ENCODE data around the gene MLLT1.

MLLT1 gene

GRCh38 chr19:6187374-6187773 is 92.4 kb downstream of the MLLT1 start:
- H3K4me3 Mint-ChIP-seq, result no peak overlapping the region
- peaks cover 10 to 20% of the 10 kb centered on the region in 2 donors for H3K36me3 Mint-ChIP-seq
- no peak overlapping the region for H3K27ac Mint-ChIP-seq
- H3K9me3 Mint-ChIP-seq, result peaks cover 9 to 14% of the 10 kb centered on the region in 2 donors
- no peak for DNase-seq
- H3K4me1 Mint-ChIP-seq, result no peaks in the 10 kb centered on the region
- peaks cover 9 to 32% of the 10 kb centered on the region in 2 donors for H3K27me3 Mint-ChIP-seq
- ATAC-seq (replicated peaks), result no peak

GRCh38 chr19:6185835-6186834 is 93.6 kb downstream of the MLLT1 start:
- no peak for DNase-seq
- Mint-ChIP-seq H3K9me3 (peaks cover 9 to 13% of the 10 kb centered on the region in 2 donors), H3K4me1 (peaks cover 0 to 2% of the 10 kb centered on the region in 2 donors), H3K4me3 (no peak overlapping the region), H3K27ac (no peak overlapping the region), H3K27me3 (peaks cover 10 to 33% of the 10 kb centered on the region in 2 donors), H3K36me3 (peaks cover 2 to 11% of the 10 kb centered on the region in 2 donors)
- ATAC-seq (replicated peaks), result no peak

- peaks cover 12 to 37% of the 10 kb centered on the region in 2 donors for H3K27me3 Mint-ChIP-seq
- H3K27ac Mint-ChIP-seq, result no peak overlapping the region
- H3K9me3 Mint-ChIP-seq, result peaks cover 9 to 12% of the 10 kb centered on the region in 2 donors
- DNase-seq, result no peak
- H3K4me1 Mint-ChIP-seq, result peaks cover 0 to 2% of the 10 kb centered on the region in 2 donors
- ATAC-seq (replicated peaks), result no peak
- H3K4me3 Mint-ChIP-seq, result no peak overlapping the region
- peaks cover 0 to 5% of the 10 kb centered on the region in 2 donors for H3K36me3 Mint-ChIP-seq
These were observed 94.5 kb downstream of the MLLT1 start for GRCh38 chr19:6185093-6185834.

GRCh38 chr19:6181119-6181518 is 98.7 kb downstream of the MLLT1 start:
- Mint-ChIP-seq H3K9me3 (peaks cover 3% of the 10 kb centered on the region in 2 donors), H3K4me1 (peaks cover 0 to 2% of the 10 kb centered on the region in 2 donors), H3K27ac (no peak overlapping the region), H3K36me3 (no peaks in the 10 kb centered on the region), H3K27me3 (peaks cover 27 to 43% of the 10 kb centered on the region in 2 donors), H3K4me3 (no peak overlapping the region)
- no peak for DNase-seq
- no peak for ATAC-seq (replicated peaks)

GRCh38 chr19:6173190-6173589 is 106.6 kb downstream of the MLLT1 start:
- H3K27me3 Mint-ChIP-seq, result peaks cover 41 to 45% of the 10 kb centered on the region in 2 donors

GRCh38 chr19:6172074-6172863 is 107.5 kb downstream of the MLLT1 start:
- peaks cover 40 to 48% of the 10 kb centered on the region in 2 donors for H3K27me3 Mint-ChIP-seq

More at GRCh38 chr19:6173190-6173589, 106.6 kb downstream of the MLLT1 start:
- no peak overlapping the region for H3K27ac Mint-ChIP-seq
- ATAC-seq (replicated peaks), result no peak
- DNase-seq, result no peak
- H3K9me3 Mint-ChIP-seq, result peaks cover 4 to 8% of the 10 kb centered on the region in 2 donors
- no peaks in the 10 kb centered on the region for H3K4me1 Mint-ChIP-seq
- no peaks in the 10 kb centered on the region for H3K36me3 Mint-ChIP-seq
- no peak overlapping the region for H3K4me3 Mint-ChIP-seq

GRCh38 chr19:6167115-6167514 is 112.7 kb downstream of the MLLT1 start:
- DNase-seq (no peak), ATAC-seq (replicated peaks) (no peak)
- no peak overlapping the region for H3K4me3 Mint-ChIP-seq
- H3K27ac Mint-ChIP-seq, result no peak overlapping the region
- H3K27me3 Mint-ChIP-seq, result peaks cover 17 to 27% of the 10 kb centered on the region in 2 donors
- H3K36me3 Mint-ChIP-seq, result no peaks in the 10 kb centered on the region
- H3K9me3 Mint-ChIP-seq, result peaks cover 2 to 8% of the 10 kb centered on the region in 2 donors
- peaks cover 0 to 3% of the 10 kb centered on the region in 2 donors for H3K4me1 Mint-ChIP-seq

More at GRCh38 chr19:6172074-6172863, 107.5 kb downstream of the MLLT1 start:
- peaks cover 4 to 8% of the 10 kb centered on the region in 2 donors for H3K9me3 Mint-ChIP-seq
- no peak for DNase-seq
- H3K36me3 Mint-ChIP-seq, result no peaks in the 10 kb centered on the region
- no peak for ATAC-seq (replicated peaks)
- H3K27ac Mint-ChIP-seq, result no peak overlapping the region
- H3K4me1 Mint-ChIP-seq, result no peaks in the 10 kb centered on the region
- H3K4me3 Mint-ChIP-seq, result no peak overlapping the region

GRCh38 chr19:6164906-6165531 is 114.8 kb downstream of the MLLT1 start:
- Mint-ChIP-seq H3K9me3 (peaks cover 6 to 10% of the 10 kb centered on the region in 2 donors), H3K27ac (no peak overlapping the region), H3K4me1 (peaks cover 7 to 9% of the 10 kb centered on the region in 2 donors), H3K36me3 (peaks cover 0 to 5% of the 10 kb centered on the region in 2 donors), H3K4me3 (no peak overlapping the region), H3K27me3 (peaks cover 8 to 13% of the 10 kb centered on the region in 2 donors)
- ATAC-seq (replicated peaks), result no peak
- no peak for DNase-seq

- H3K9me3 Mint-ChIP-seq, result peaks cover 13 to 19% of the 10 kb centered on the region in 2 donors
- peak; percentile 78 for DNase-seq
These were observed 118.4 kb downstream of the MLLT1 start for GRCh38 chr19:6161271-6161850.

More at GRCh38 chr19:6161271-6161850, 118.4 kb downstream of the MLLT1 start:
- peak; percentile 81 to 85 for ATAC-seq (replicated peaks)
- H3K27me3 Mint-ChIP-seq, result peaks cover 0 to 8% of the 10 kb centered on the region in 2 donors
- H3K4me3 Mint-ChIP-seq, result peak overlapping the region; percentile 32 to 44
- H3K36me3 Mint-ChIP-seq, result peaks cover 3 to 10% of the 10 kb centered on the region in 2 donors
- H3K27ac Mint-ChIP-seq, result peak overlapping the region; percentile 9
- H3K4me1 Mint-ChIP-seq, result peaks cover 7 to 9% of the 10 kb centered on the region in 2 donors
